H1 (cell line): ENCODE data around the gene PCBP4.

ENCODE experiments used
- EZH2 ChIP-seq: fragments of 200-600 bp; sonication (generic); IDR thresholded peaks from 2 replicates; pipeline ENCODE4 v1.7.1; 2012; ENCODE audit warnings: low read depth, mild to moderate bottlenecking, moderate library complexity, low read length, inconsistent platforms; ENCODE audit not compliant: severe bottlenecking
- GABPA ChIP-seq: IDR thresholded peaks from 2 replicates; pipeline ENCODE4 v1.6.1; 2011; ENCODE audit warnings: mild to moderate bottlenecking, low read length, moderate library complexity, borderline replicate concordance; ENCODE audit not compliant: insufficient read depth
- SUZ12 ChIP-seq: fragments of 200-600 bp; sonication (generic); IDR thresholded peaks from 2 replicates; pipeline ENCODE4 v1.6.1; 2012; ENCODE audit warnings: mild to moderate bottlenecking, inconsistent platforms, low read length, moderate library complexity, mixed read lengths
- ZNF274 ChIP-seq: IDR thresholded peaks from 2 replicates; pipeline ENCODE4 v1.7.0; 2012; ENCODE audit warnings: low read length, borderline replicate concordance; ENCODE audit errors: extremely low read depth

GRCh38 chr3:51931756-51932155, 35.5 kb downstream of the PCBP4 start:
- TF ChIP-seq GABPA (no peak), ZNF274 (no peak), EZH2 (no peak), SUZ12 (no peak)
